RWPE1 (cell line): ENCODE data around the gene RILPL1.

Experiments
- CTCF ChIA-PET: fragments of 350-600 bp; sonication (Branson Sonifier 250); formaldehyde crosslinking; extraction: SDS; loops from one replicate; lab custom pipeline; 2021; lab: Yijun Ruan, JAX
- POLR2A ChIA-PET: fragments of 400-600 bp; formaldehyde crosslinking; extraction: SDS; loops from one replicate; lab custom pipeline; 2020; ENCODE audit warnings: antibody characterized with exemption; ENCODE audit not compliant: low non-redundant PET; lab: Yijun Ruan, JAX
- DNase-seq: peaks from one replicate; pipeline ENCODE4 v3.0.0; 2012; ENCODE audit warnings: low spot score
- H3K27ac ChIP-seq: fragments of 450-650 bp; 2 replicates; pipeline ENCODE4 v1.5.1; 2017
- TF ChIP-seq, protein P1 (sequence below): fragments of 450-650 bp; conservative IDR thresholded peaks from 2 replicates; pipeline ENCODE4 v1.5.1; 2017; ENCODE audit warnings: low read depth, mild to moderate bottlenecking

Gene RILPL1

DNA sequence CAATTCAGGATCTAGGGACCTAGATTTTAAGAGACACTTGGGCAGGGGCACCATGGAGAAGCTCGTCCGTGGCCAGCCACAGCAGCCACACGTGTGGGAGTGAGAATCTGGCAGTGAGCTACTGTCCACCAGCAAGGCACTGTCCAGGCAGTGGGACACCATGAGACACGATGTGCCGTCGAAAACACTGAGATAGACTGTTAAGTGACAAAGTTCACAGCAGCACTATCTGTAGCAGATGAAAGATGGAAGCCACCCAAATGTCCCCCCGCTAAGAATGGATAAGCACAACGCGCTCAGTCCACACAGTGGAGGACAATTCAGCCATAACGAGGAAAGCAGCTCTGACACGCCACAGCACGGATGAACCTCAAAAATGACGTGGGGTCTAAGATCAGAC is 19.7 kb downstream of the RILPL1 start:
- TF ChIP-seq, protein P1, sequence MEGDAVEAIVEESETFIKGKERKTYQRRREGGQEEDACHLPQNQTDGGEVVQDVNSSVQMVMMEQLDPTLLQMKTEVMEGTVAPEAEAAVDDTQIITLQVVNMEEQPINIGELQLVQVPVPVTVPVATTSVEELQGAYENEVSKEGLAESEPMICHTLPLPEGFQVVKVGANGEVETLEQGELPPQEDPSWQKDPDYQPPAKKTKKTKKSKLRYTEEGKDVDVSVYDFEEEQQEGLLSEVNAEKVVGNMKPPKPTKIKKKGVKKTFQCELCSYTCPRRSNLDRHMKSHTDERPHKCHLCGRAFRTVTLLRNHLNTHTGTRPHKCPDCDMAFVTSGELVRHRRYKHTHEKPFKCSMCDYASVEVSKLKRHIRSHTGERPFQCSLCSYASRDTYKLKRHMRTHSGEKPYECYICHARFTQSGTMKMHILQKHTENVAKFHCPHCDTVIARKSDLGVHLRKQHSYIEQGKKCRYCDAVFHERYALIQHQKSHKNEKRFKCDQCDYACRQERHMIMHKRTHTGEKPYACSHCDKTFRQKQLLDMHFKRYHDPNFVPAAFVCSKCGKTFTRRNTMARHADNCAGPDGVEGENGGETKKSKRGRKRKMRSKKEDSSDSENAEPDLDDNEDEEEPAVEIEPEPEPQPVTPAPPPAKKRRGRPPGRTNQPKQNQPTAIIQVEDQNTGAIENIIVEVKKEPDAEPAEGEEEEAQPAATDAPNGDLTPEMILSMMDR: no peak
- CTCF ChIA-PET: interaction anchor here (0.7 kb wide), 1 partner anchor 69 kb away, joined by 4 read pairs; no protein-coding TSS in a partner anchor
- peak overlapping the region; percentile 81 for H3K27ac ChIP-seq
- POLR2A ChIA-PET: no interaction called here
- DNase-seq: no peak

DNA sequence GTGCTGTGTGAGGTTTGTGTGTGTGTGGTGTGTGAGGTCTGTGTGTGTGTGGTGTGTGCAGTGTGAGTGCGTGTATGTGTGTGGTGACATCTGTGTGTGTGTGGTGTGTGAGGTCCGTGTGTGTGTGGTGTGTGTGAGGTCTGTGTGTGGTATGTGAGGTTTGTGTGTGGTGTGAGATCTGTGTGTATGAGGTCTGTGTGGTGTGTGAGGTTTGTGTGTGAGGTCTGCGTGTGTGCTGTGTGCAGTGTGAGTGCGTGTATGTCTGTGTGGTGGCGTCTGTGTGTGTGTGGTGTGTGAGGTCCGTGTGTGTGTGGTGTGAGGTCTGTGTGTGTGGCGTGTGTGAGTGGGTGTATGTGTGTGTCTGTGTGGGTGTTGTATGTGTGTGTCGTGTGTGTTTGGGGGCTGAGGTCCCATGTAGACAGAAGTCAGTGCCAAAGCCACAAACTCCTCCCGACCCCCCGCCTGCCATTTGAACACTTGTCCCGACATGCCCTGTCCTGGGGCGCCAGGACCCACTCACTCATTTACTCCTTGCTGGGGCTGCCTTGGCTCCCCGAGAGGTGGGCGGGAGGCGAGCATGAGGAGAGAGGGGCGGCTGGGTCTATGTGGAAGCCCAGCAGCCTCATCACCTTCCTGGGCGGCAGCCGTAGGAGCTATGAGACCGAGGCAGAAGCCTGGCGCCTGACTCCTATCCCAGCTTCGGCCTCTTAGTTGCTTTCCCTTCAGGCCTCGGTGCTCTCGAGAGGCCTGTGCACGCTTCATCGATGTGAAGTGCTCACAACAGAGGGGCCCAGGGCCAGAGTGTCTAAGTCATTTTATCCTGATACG is 20.5 kb downstream of the RILPL1 start:
- POLR2A ChIA-PET: no interaction called here
- no peak for DNase-seq
- TF ChIP-seq, protein P1: no peak
- CTCF ChIA-PET: interaction anchor here (0.7 kb wide), 1 partner anchor 70 kb away, joined by 4 read pairs; no protein-coding TSS in a partner anchor
- H3K27ac ChIP-seq: peak overlapping the region; percentile 81

DNA sequence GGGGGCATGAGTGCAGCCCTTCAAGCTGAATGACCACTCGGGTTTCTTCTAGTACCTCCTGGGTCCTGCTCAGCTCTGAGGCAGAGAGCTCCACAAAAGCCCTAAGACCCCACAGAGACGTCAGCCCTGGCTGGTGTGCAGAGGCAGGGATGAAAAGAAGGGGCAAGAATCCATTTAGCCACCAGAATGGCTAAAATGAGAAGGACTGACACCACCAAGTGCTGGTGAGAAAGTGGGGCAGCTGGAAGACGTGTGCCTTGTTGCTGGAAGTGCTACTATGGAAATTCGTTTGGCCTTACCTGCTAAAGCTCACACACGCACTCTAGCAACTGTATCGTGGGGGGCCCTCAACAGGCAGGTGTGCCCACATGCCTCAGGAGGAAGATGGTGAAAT is 26.7 kb downstream of the RILPL1 start:
- ChIA-PET POLR2A (no interaction called here), CTCF (no interaction called here)
- no peak for DNase-seq
- TF ChIP-seq, protein P1: no peak
- no peak overlapping the region for H3K27ac ChIP-seq

DNA sequence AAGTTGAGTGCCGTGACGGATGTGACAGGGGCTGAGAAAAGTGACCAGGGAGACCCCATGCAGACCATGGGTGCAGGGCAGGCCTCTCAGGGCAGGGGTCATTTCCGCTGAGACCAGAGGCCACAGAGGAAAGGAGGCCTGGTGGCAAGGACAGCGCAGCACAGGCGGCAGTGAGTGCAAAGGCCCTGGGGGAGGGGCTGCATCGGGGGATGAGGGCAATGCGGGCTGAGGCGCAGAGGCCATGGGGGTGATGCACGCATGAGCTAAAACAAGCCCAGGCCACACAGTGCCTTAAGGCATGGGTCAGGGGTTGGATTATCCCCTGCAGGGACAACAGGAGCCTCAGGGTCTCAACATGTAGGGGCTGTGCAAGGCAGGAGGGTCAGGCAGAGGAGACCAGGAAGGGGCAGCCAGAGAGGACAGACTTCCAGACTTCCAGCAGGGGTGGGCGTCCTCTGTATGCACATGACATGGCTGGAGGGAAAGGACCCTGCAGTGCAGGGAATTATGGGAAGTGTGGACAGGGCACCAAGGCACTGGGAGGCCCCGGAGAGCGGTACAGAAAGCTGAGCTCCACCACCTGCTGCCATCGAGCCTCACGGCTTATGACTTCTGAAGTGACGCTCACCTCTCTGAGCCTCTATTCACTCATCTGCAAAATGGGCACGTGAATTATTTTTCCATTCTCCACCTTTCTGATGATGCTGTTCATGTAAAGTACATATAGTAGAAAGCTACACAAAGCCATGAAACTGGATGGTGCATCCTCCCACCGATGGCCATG is 27.3 kb downstream of the RILPL1 start:
- no peak for DNase-seq
- ChIA-PET CTCF (no interaction called here), POLR2A (no interaction called here)
- H3K27ac ChIP-seq: peak overlapping the region; percentile 18; the same call in 1 of the 2 replicates
- TF ChIP-seq, protein P1: no peak

DNA sequence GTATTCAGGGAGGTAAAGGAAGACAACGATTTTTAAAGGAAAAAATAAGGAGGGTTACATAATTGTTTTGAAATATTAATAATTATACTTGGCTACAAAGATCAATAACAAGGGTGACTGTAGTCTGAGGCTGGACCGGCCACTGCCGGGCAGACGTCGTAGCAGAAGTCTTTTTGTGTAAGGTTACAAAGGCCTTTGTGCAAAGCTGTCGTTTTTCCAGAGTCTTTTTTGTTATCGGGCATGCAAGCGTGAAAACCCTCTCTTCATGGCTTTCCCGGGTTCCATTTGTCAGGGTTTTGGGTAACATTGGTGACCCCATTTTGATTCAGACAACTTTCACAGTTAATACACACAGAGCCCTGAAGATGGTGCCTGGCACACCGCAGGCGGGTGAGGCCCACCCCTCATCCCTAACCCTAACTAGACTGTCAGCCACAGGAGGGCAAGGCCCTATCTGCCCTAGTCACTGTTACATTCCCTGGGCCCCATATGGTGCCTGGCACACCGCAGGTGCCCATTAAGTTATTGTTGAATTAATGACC is 31.3 kb downstream of the RILPL1 start:
- POLR2A ChIA-PET: no interaction called here
- DNase-seq: no peak
- CTCF ChIA-PET: no interaction called here
- H3K27ac ChIP-seq: no peak overlapping the region
- TF ChIP-seq, protein P1: no peak

DNA sequence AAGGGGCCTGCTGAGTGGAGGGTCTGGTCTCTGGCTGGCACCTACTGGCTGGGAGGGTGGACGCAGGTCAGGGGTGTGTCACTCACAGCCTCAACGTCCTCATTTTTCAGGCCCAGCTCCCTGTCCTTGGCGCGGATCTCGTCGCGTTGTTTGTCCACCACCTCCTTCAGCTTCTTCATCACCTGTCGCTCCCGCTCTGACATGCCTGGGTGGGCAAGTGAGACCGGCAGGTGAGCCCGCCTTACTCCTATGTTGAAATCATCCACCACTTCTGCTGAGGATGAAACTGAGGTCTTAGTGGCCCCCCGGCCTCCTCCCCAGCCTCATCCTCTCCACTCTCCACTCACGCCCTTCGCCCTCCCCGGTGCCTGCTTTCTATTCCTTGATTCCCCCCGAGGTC is 34.2 kb downstream of the RILPL1 start:
- H3K27ac ChIP-seq: no peak overlapping the region
- POLR2A ChIA-PET: no interaction called here
- CTCF ChIA-PET: no interaction called here
- no peak for DNase-seq
- TF ChIP-seq, protein P1: no peak
